ENCODE measurements around the gene CCDC15. TPM values are rescaled to one million over a fixed set of nuclear protein-coding genes. Genes with fewer than 3 reads are reported as not detected.

CCDC15 gene
- total RNA-seq (2022; extraction: Qiagen RNA extraction): 0.44 to 0.86 TPM (median 0.70 TPM) in 5 replicates

DNA sequence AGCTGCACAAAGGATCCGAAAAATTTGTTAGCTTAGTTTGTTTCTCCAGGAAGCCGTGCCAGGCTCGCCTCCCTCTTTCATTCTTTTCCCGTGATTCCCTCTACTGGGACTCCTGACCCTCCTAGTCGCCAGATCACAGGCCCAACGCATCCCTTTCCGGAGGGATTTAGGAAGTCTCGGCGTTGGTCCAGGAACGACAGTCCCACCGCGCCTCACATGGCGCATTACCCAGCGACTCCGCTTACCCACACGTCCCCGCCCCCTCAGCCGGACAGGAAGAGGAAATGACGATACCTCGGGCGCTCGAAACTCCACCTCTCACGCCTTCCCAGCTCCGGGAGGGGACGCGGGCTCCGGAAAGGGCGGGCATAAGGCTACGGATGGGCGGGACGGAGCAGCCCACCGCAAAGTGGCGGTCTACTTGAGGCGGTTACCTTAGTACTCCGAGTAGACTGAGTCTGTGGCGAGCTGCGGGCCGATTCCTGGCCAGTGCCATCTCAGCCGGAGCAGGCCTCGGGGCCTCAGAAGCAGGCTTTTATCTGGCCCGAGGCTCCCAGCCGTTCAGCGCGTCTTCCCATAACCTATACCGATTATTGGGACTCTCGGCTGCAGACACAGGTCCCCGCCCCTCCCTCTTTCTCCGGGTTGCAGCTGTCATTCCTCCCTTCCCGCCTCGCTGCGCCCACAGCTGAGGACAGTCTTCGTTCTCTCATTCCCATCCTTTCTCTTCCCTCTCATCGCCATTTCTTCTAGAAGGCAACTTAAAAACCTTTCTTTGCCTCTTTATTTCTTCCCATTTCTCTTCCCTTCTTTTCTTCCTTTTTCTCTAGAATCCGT lies at the start of gene CCDC15:
TSS of gene CCDC15 (plus strand) at position 450 of the 837 bp plus-strand sequence. CDS start 531 bp downstream, outside the sequence.

DNA sequence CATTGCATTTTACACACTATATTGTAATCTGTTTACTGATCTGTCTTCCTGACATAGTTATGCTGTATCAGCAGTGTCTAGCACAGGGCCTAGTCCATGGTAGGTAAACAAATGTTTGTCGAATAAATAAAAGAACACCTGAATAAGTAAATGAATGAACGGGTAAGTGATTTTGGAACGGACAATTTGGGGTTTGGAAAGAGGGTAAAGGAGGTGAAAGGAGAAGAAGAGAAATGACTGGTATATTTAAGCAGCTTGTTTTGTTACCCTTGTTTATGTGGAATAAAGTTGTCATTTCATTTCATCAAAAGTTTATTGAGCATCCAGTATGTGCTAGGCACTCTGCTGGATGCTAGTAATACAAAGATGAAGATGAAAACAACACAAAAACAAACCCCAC lies 35.1 kb upstream of the CCDC15 start, which contains the start of gene HEPN1:
TSS of gene HEPN1 (plus strand) at position 301 of the 400 bp plus-strand sequence.

DNA sequence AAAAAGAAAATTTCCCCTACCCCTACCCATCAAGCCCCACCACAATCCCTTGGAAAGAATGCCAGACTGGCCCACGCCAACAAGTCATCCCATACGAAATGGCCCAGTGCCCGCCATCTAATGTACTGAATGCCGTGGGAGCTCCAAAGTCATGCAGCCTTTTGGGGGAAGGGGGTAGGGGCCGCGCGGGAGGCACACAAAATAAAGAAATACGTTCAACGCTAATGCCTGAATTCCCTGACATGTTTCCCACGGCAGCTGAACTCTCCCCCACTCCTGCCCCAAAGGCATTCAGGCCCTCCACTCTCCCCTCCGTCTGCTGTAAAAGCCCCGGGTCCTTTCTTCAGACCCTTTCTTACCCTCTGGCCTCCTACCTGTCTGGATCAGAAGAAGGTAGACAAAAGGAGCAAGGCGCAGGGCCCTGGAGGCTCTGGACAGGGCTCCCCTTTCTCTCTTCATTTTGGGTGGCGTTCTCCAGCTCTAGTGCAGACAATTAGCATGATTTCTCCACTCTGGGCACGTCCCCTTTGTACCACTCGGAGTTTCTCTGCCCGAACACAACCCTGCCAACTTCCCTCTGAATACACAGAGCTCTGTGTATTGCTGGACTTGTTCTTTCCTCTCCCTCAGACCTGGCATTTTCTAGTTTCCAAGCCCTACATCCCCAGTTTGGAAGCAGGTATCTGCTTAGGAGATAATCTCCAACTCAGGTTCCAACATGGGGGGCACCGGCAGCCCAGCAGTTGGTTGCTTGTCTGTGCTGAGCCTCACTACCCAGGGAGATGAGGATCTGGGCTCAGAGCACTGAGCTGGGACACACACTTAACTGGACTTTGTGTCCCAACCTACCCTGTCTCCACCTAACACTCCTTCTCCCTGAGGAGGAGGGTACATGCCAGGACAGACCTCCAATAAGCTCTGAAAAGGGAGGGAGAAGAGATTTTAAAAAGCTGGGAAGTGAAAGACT lies 18.2 kb upstream of the CCDC15 start, which contains the start of gene HEPACAM:
TSS of gene HEPACAM (minus strand) at position 500 of the 967 bp plus-strand sequence. CDS start at position 459, 41 bp downstream.

GRCh38 chr11:125062931-125063428 lies 109.0 kb downstream of the CCDC15 start, which contains the start of gene SLC37A2:
Gene SLC37A2 (plus strand): TSS chr11:125063305. CDS start chr11:125063368, 63 bp downstream.

Other genes with a start within 250 kb of the CCDC15 start
- gene NRGN, start 214.3 kb upstream of the CCDC15 start, total RNA-seq (2022; extraction: Qiagen RNA extraction): 6.4 to 10.9 TPM (median 9.7 TPM) in 5 replicates
- gene VSIG2, start 201.9 kb upstream of the CCDC15 start, total RNA-seq (2022; extraction: Qiagen RNA extraction): not detected in 5 replicates
- gene ESAM, start 191.9 kb upstream of the CCDC15 start, total RNA-seq (2022; extraction: Qiagen RNA extraction): 10.9 to 15.1 TPM (median 13.5 TPM) in 5 replicates
- 5.5 to 6.3 TPM (median 5.8 TPM) in 5 replicates for gene MSANTD2, start 153.8 kb upstream of the CCDC15 start, total RNA-seq (2022; extraction: Qiagen RNA extraction)
- 2.2 to 2.8 TPM (median 2.6 TPM) in 5 replicates for gene ROBO3, start 88.8 kb upstream of the CCDC15 start, total RNA-seq (2022; extraction: Qiagen RNA extraction)
- not detected in 5 replicates for gene ROBO4, start 56.3 kb upstream of the CCDC15 start, total RNA-seq (2022; extraction: Qiagen RNA extraction)
- not detected in 5 replicates for gene HEPN1, start 35.0 kb upstream of the CCDC15 start, total RNA-seq (2022; extraction: Qiagen RNA extraction)
- not detected in 5 replicates for gene HEPACAM, start 18.2 kb upstream of the CCDC15 start, total RNA-seq (2022; extraction: Qiagen RNA extraction)
- gene SLC37A2, start 109.1 kb downstream of the CCDC15 start, total RNA-seq (2022; extraction: Qiagen RNA extraction): 0.05 to 0.16 TPM (median 0.11 TPM) in 5 replicates
- gene TMEM218, start 157.4 kb downstream of the CCDC15 start, total RNA-seq (2022; extraction: Qiagen RNA extraction): 19.3 to 24.1 TPM (median 21.5 TPM) in 5 replicates
- gene PKNOX2, start 210.5 kb downstream of the CCDC15 start, total RNA-seq (2022; extraction: Qiagen RNA extraction): 0.11 TPM in 1 of 5 replicates, not detected in the others

All from A549 treated with Mapracorat at 1 μM for 4 hours (cell line).